Measurements from ENCODE around the gene METRN. TPM values are rescaled to one million over a fixed set of nuclear protein-coding genes. Genes with fewer than 3 reads are reported as not detected.

METRN gene
- total and polyA plus RNA-seq, 12 donors = 1.3 to 189 (median 75.6) TPM

DNA sequence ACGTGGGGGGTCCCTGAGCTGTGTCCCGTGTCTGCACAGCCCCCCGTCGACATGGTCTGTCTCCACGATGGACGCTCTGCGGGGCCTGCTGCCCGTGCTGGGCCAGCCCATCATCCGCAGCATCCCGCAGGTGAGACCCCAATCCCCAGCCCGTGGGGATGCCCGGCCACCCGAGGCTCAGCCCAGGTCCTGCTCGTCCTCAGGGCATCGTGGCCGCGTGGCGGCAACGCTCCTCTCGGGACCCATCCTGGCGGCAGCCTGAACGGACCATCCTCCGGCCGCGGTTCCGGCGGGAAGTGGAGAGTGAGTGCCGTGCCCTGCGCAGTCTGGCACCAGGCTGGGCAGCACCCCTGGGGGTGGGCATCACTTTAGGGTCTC lies 50.6 kb downstream of the METRN start:
- Histone ChIP-seq H3K4me3 (no peak overlapping the region), H3K27me3 (no peaks in the 10 kb centered on the region)
- 88 to 96% (median 91%) methylated on average over 9 to 29 of the region's 29 CpGs for WGBS, 4 donors

DNA sequence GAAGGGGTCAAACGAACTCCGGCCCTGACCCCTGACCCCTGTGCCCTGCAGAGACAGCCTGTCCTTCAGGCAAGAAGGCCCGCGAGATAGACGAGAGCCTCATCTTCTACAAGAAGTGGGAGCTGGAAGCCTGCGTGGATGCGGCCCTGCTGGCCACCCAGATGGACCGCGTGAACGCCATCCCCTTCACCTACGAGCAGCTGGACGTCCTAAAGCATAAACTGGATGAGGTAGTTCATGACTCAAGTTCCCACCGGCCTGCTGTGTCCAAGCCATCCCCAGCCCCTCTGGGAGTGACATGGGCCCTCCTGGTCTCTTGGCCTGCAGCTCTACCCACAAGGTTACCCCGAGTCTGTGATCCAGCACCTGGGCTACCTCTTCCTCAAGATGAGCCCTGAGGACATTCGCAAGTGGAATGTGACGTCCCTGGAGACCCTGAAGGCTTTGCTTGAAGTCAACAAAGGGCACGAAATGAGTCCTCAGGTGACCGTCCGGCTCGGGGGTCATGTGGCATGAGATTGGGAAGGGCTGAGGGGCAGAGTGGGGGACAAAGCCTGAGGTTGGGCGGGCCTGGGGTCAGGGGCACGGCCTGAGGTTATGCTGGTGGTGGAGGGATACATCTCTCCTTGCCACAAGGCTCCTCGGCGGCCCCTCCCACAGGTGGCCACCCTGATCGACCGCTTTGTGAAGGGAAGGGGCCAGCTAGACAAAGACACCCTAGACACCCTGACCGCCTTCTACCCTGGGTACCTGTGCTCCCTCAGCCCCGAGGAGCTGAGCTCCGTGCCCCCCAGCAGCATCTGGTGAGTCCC lies 51.3 kb downstream of the METRN start:
- intact Hi-C loops (cut with DNase I) = no loop called here
- H3K27me3 ChIP-seq = no peaks in the 10 kb centered on the region

More for the DNA sequence above, 50.6 kb downstream of the METRN start:
- Histone ChIP-seq H3K36me3 (replicated peaks in 1 of 2) (no peaks in the 10 kb centered on the region), H3K4me1 (replicated peaks in 1 of 2) (no peaks in the 10 kb centered on the region), H3K27ac (no peak overlapping the region), H3K9me3 (replicated peaks in 1 of 3) (no peaks in the 10 kb centered on the region)
- TF ChIP-seq, protein P1, sequence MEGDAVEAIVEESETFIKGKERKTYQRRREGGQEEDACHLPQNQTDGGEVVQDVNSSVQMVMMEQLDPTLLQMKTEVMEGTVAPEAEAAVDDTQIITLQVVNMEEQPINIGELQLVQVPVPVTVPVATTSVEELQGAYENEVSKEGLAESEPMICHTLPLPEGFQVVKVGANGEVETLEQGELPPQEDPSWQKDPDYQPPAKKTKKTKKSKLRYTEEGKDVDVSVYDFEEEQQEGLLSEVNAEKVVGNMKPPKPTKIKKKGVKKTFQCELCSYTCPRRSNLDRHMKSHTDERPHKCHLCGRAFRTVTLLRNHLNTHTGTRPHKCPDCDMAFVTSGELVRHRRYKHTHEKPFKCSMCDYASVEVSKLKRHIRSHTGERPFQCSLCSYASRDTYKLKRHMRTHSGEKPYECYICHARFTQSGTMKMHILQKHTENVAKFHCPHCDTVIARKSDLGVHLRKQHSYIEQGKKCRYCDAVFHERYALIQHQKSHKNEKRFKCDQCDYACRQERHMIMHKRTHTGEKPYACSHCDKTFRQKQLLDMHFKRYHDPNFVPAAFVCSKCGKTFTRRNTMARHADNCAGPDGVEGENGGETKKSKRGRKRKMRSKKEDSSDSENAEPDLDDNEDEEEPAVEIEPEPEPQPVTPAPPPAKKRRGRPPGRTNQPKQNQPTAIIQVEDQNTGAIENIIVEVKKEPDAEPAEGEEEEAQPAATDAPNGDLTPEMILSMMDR (IDR thresholded peaks at IDR 0.05) = no peak
- TF ChIP-seq POLR2A (IDR thresholded peaks at IDR 0.05) = no peak
- no peak for DNase-seq
- intact Hi-C loops (cut with DNase I) = no loop called here

DNA sequence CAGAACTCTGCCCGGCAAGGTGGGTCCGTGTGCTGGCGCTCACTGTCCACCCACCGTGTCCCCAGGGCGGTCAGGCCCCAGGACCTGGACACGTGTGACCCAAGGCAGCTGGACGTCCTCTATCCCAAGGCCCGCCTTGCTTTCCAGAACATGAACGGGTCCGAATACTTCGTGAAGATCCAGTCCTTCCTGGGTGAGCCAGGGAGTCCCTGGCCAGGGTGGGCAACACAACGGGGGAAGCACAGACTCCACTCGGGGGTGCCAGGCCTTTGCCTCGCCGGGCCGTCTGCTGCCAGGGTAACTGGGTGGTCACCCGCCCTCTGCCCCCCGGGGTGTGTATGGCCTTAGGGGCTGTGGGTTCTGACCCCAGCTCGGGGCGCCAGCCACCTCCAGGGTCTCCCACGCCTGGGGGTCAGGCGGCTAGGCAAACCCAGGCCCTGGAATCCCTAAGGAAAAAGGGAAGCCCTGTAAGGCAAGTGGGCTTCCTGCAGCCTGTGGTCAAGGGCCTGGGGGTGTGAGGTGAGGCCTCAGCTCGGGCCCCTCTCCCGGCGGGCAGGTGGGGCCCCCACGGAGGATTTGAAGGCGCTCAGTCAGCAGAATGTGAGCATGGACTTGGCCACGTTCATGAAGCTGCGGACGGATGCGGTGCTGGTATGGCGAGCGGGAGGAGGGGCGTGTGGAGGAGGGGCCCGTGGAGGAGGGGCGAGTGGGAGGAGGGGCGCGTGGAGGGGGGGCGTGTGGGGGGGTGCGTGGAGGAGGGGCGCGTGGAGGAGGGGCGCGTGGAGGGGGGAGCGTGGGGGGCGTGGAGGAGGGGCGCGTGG lies 52.1 kb downstream of the METRN start:
- intact Hi-C loops (cut with DNase I) = no loop called here
- WGBS, 4 donors = 63 to 72% (median 67%) methylated on average over 9 to 39 of the region's 48 CpGs

More for the DNA sequence above, 51.3 kb downstream of the METRN start:
- 82 to 87% (median 83%) methylated on average over 17 to 29 of the region's 29 CpGs for WGBS, 4 donors
- H3K4me1 ChIP-seq (replicated peaks in 1 of 2) = no peaks in the 10 kb centered on the region
- no peak for TF ChIP-seq POLR2A (IDR thresholded peaks at IDR 0.05)
- TF ChIP-seq, protein P1 (IDR thresholded peaks at IDR 0.05) = no peak
- H3K4me3 ChIP-seq = no peak overlapping the region
- no peak for DNase-seq
- H3K27ac ChIP-seq = no peak overlapping the region
- H3K9me3 ChIP-seq (replicated peaks in 1 of 3) = no peaks in the 10 kb centered on the region
- no peaks in the 10 kb centered on the region for H3K36me3 ChIP-seq (replicated peaks in 1 of 2)

More for the DNA sequence above, 52.1 kb downstream of the METRN start:
- no peak for TF ChIP-seq POLR2A (IDR thresholded peaks at IDR 0.05)
- TF ChIP-seq, protein P1 (IDR thresholded peaks at IDR 0.05) = no peak
- Histone ChIP-seq H3K4me3 (no peak overlapping the region), H3K4me1 (replicated peaks in 1 of 2) (no peaks in the 10 kb centered on the region), H3K9me3 (replicated peaks in 1 of 3) (no peaks in the 10 kb centered on the region), H3K36me3 (replicated peaks in 1 of 2) (no peaks in the 10 kb centered on the region), H3K27me3 (no peaks in the 10 kb centered on the region), H3K27ac (no peak overlapping the region)
- no peak for DNase-seq

Data from adrenal gland (tissue), 12 donors.